Measurements from ENCODE around the gene DLX1. TPM values are rescaled to one million over a fixed set of nuclear protein-coding genes. Genes with fewer than 3 reads are reported as not detected.

DLX1 gene
- total and polyA plus RNA-seq, 2 of the 8 experiments (the other 6 are each of a cell fraction or from before 2014, with no cell fraction given) = 0.11 TPM; not detected in 1

DNA sequence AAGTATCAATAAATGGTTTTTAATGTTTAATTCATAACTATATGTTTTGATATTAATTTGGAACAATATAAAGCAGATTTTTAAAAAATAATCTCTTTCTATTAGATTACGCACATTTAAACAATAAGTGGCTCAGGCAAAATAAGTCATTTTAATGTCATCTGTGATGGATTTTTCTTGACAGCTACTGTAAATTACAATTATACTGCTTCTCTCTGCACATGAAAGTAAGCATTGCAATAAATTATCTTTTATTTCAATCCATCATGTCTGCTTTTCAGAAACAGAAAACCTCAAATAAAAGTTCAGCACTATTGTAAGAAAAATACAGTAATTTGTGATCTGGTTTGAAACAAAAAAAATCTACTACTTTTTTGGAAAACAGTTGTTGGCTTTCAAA, 11.1 kb upstream of the DLX1 start:
- FAIRE-seq (no peak), DNase-seq (ENCODE audit: low read depth in 1 of 2, low spot score in 2 of 2) (no peak)
- no peak overlapping the region for H3K4me3 ChIP-seq (ENCODE audit: extremely low read depth in 1 of 4, insufficient read depth in 2 of 4, low read depth in 3 of 4, low read length in 4 of 4)
- no peaks in the 10 kb centered on the region for H3K79me1 ChIP-seq (ENCODE audit: low read depth, low read length)
- H3K9ac ChIP-seq (replicated peaks in 1 of 4; ENCODE audit: extremely low read depth in 1 of 4, low read depth in 3 of 4, low read length in 3 of 4) = no peak overlapping the region
- no peak overlapping the region for H4K8ac ChIP-seq (ENCODE audit: extremely low read depth, insufficient read depth, low read length)
- no peak overlapping the region for H2BK20ac ChIP-seq (ENCODE audit: low read length)
- H3K23ac ChIP-seq (ENCODE audit: insufficient read length) = no peak overlapping the region
- CTCF ChIA-PET (ENCODE audit: partially characterized antibody) = interaction anchor here (1.4 kb wide), 1 partner anchor 30 kb away, joined by 3 read pairs; no protein-coding TSS in a partner anchor
- H2BK12ac ChIP-seq (ENCODE audit: low read depth, low read length) = no peak overlapping the region
- no peaks in the 10 kb centered on the region for H3K23me2 ChIP-seq (ENCODE audit: low read depth, low read length)
- H3K27ac ChIP-seq (ENCODE audit: low read depth, low read length) = no peak overlapping the region
- no peak overlapping the region for H3K56ac ChIP-seq (replicated peaks; ENCODE audit: insufficient read length, low read depth, low read length)
- peaks cover 2% of the 10 kb centered on the region in 2 experiments for H4K20me1 ChIP-seq (replicated peaks in 1 of 2; ENCODE audit: control insufficient read depth in 1 of 2, insufficient read depth in 2 of 2, low read length in 2 of 2)
- POLR2A ChIA-PET (ENCODE audit: partially characterized antibody) = no interaction called here
- H4K91ac ChIP-seq (replicated peaks; ENCODE audit: insufficient read length, low read length) = no peak overlapping the region
- no peak overlapping the region for H3K4me2 ChIP-seq (ENCODE audit: insufficient read depth in 1 of 2, low read depth in 2 of 2, low read length in 2 of 2)
- H3K4me1 ChIP-seq (replicated peaks in 1 of 4; ENCODE audit: control insufficient read depth in 3 of 4, insufficient read depth in 4 of 4, low read length in 3 of 4) = no peaks in the 10 kb centered on the region
- peaks cover 10 to 16% (median 13%) of the 10 kb centered on the region in 4 experiments for H3K27me3 ChIP-seq (replicated peaks in 1 of 4; ENCODE audit: control insufficient read depth in 3 of 4, extremely low read depth in 1 of 4, insufficient read depth in 3 of 4, low read length in 3 of 4)
- no peak overlapping the region for H4K5ac ChIP-seq (ENCODE audit: insufficient read length, low read depth, low read length)
- no peak overlapping the region for H3K18ac ChIP-seq (ENCODE audit: extremely low read depth, low read length)
- H2BK15ac ChIP-seq (ENCODE audit: low read length) = no peak overlapping the region
- no peaks in the 10 kb centered on the region; a peak in 1 of 8 replicates for H3K36me3 ChIP-seq (ENCODE audit: control insufficient read depth in 2 of 4, insufficient read depth in 4 of 4, low read length in 3 of 4)
- no peak overlapping the region for H2AFZ ChIP-seq (ENCODE audit: low read length)
- 94% methylated on average over 1 of the region's 1 CpG; no CpG with 5 or more reads in 1 of the 2 experiments for WGBS, 2 experiments (ENCODE audit: extremely low coverage in 1 of 2, insufficient coverage in 1 of 2, insufficient read length in 1 of 2, insufficient replicate concordance in 2 of 2, low coverage in 1 of 2, low lambda C conversion rate in 2 of 2, missing lambda C conversion rate in 1 of 2)
- no peak overlapping the region for H2BK120ac ChIP-seq (replicated peaks; ENCODE audit: low read depth, low read length)
- H3K79me2 ChIP-seq (ENCODE audit: control insufficient read depth in 1 of 2, insufficient read depth in 2 of 2, low read length in 2 of 2) = no peaks in the 10 kb centered on the region
- H3K14ac ChIP-seq (ENCODE audit: insufficient read length) = no peak overlapping the region
- H3K9me3 ChIP-seq (ENCODE audit: insufficient read depth in 2 of 2, low read depth in 1 of 2, low read length in 1 of 2) = no peaks in the 10 kb centered on the region
- no peak overlapping the region for H2AK5ac ChIP-seq (ENCODE audit: low read depth, low read length)
- no peak overlapping the region for H3K4ac ChIP-seq (replicated peaks; ENCODE audit: insufficient read length, low read depth, low read length)
- no peak overlapping the region for H2BK5ac ChIP-seq (ENCODE audit: low read depth, low read length)
- no peak for TF ChIP-seq POLR2AphosphoS5 (IDR thresholded peaks at IDR 0.05; ENCODE audit: low read depth, low read length)
- no peak for TF ChIP-seq RBBP5 (IDR thresholded peaks at IDR 0.05; ENCODE audit: borderline replicate concordance, low read depth, low read length)
- no peak for TF ChIP-seq SRF (IDR thresholded peaks at IDR 0.05; ENCODE audit: low read depth, low read length)
- no peak for TF ChIP-seq NANOG (IDR thresholded peaks at IDR 0.05; ENCODE audit: insufficient read depth, low read depth, low read length, poor library complexity, severe bottlenecking)
- TF ChIP-seq GTF2F1 (IDR thresholded peaks at IDR 0.05; ENCODE audit: borderline replicate concordance, low read depth, low read length) = no peak
- no peak for TF ChIP-seq CTCF (IDR thresholded peaks at IDR 0.05; ENCODE audit: control extremely low read depth in 1 of 3, insufficient read depth in 1 of 3, low read depth in 1 of 3, low read length in 3 of 3)
- TF ChIP-seq CBX8 (IDR thresholded peaks at IDR 0.05; ENCODE audit: borderline replicate concordance, low read depth, low read length) = no peak

All from H1 (cell line).